HepG2 (cell line): ENCODE data around the gene KCNQ5.

Source experiments
- CTCF ChIP-seq: sonication (generic); formaldehyde crosslinking; IDR thresholded peaks from 2 replicates; pipeline ENCODE4 v1.5.0; 2020; ENCODE audit warnings: mild to moderate bottlenecking, missing genetic modification reagents, moderate library complexity
- TP53 ChIP-seq: sonication (generic); formaldehyde crosslinking; conservative IDR thresholded peaks from 2 replicates; pipeline ENCODE4 v1.4.0; 2020; ENCODE audit warnings: missing genetic modification reagents
- ZMAT3 ChIP-seq: sonication (generic); formaldehyde crosslinking; conservative IDR thresholded peaks from 2 replicates; pipeline ENCODE4 v1.7.0; 2021; ENCODE audit warnings: missing genetic modification reagents

- TF ChIP-seq TP53 (CRISPR knock-in tag) (no peak), ZMAT3 (CRISPR knock-in tag) (no peak), CTCF (CRISPR knock-in tag) (no peak)
Observed at GRCh38 chr6:72761761-72762160, 139.9 kb downstream of the KCNQ5 start.
